Skeletal muscle satellite cell (primary cell): Measurements from ENCODE around the gene TMEM250.

Experiments
- H3K27me3 ChIP-seq: 2 replicates; pipeline ENCODE4 v1.7.0; 2013; ENCODE audit warnings: low read length; ENCODE audit not compliant: control insufficient read depth, insufficient read depth
- H3K36me3 ChIP-seq: 2 replicates; pipeline ENCODE4 v1.7.0; 2013; ENCODE audit warnings: mild to moderate bottlenecking, control low read depth, low read length; ENCODE audit not compliant: insufficient read depth
- H3K4me1 ChIP-seq: 2 replicates; pipeline ENCODE4 v1.7.0; 2013; ENCODE audit warnings: low read length; ENCODE audit not compliant: control insufficient read depth, insufficient read depth
- H3K4me2 ChIP-seq: 2 replicates; pipeline ENCODE4 v1.7.0; 2013; ENCODE audit warnings: mild to moderate bottlenecking, low read length
- H3K4me3 ChIP-seq: 2 replicates; pipeline ENCODE4 v1.7.0; 2013; ENCODE audit warnings: low read length
- H3K9ac ChIP-seq: 2 replicates; pipeline ENCODE4 v1.7.0; 2013; ENCODE audit warnings: mild to moderate bottlenecking, low read depth, low read length, moderate library complexity
- H3K9me3 ChIP-seq: replicated peaks from 2 replicates; pipeline ENCODE4 v1.7.0; 2013; ENCODE audit warnings: mild to moderate bottlenecking, control low read depth, low read length

The TMEM250 gene

DNA sequence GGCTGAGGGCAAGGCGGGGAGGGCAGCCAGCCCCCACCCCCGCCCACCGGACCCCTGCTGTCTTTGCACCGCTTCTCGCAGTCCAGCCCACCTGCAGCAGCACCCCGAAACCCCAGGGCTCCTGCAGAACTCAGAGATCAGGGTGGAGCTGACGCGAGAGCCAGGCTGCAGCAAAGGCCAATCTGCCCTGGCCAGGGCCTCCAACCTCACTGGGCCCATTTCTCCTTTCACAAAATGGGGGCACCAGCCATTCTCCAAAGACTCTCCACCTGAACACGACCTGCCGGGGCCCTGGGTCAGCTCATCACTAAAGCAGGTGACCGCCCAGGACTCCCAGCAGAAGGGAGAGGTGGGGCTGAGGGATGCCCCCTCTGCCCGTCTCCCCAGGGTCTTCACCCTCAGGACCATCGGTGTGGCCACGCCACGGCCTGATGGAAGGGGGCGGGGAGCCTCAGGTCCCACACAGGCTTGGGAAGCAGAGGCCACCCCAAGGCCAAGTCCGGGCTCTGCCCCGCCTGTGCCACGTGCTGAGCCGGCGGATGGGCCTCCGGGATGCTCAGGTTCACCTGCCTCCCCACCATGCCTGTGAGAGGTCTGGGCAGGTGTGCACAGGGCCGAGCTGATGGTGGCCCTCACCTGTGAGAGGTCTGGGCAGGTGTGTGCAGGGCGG, 36.7 kb downstream of the TMEM250 start:
- H3K27me3 ChIP-seq = no peaks in the 10 kb centered on the region
- H3K4me1 ChIP-seq = peaks cover 34% of the 10 kb centered on the region
- H3K9ac ChIP-seq = no peak overlapping the region
- no peak overlapping the region for H3K4me2 ChIP-seq
- no peaks in the 10 kb centered on the region for H3K9me3 ChIP-seq
- peaks cover 4% of the 10 kb centered on the region for H3K36me3 ChIP-seq
- no peak overlapping the region for H3K4me3 ChIP-seq

DNA sequence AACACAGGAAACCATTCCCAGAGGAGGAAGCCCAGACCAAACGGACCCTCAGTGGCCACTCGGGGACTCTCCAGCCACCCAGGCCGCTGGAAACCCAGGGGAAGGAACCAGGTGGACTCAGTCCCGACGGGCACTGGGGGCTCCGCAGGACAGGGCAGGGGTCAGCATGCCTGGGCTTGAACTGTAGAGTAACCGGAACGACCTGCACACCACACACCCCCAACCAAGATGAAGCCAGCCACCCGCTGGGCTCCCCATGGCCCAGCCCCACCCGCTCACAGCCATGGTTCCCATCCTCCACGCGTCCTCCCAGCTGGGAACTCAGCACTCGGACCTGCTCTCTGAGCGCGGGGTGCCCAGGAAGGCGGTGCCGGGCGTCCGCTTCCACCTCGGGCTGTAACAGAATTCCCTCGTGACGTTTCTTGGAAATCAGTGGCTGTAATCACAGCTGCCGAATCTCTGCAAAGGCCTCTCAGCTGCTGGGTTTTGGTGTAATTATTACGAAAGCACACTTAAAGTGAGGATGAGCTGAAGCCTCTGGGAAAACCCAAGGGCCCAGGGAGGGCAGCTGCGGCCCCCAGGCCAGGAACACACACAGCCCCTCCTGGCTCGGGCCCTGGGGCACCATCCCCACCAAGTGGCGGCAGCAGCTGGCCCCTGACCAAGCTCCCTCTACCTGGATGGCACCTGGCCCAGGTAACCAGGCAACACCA, 37.4 kb downstream of the TMEM250 start:
- peaks cover 4% of the 10 kb centered on the region for H3K36me3 ChIP-seq
- H3K4me3 ChIP-seq = no peak overlapping the region
- H3K9me3 ChIP-seq = no peaks in the 10 kb centered on the region
- no peak overlapping the region for H3K9ac ChIP-seq
- no peaks in the 10 kb centered on the region for H3K27me3 ChIP-seq
- no peak overlapping the region for H3K4me2 ChIP-seq
- peaks cover 27% of the 10 kb centered on the region for H3K4me1 ChIP-seq

DNA sequence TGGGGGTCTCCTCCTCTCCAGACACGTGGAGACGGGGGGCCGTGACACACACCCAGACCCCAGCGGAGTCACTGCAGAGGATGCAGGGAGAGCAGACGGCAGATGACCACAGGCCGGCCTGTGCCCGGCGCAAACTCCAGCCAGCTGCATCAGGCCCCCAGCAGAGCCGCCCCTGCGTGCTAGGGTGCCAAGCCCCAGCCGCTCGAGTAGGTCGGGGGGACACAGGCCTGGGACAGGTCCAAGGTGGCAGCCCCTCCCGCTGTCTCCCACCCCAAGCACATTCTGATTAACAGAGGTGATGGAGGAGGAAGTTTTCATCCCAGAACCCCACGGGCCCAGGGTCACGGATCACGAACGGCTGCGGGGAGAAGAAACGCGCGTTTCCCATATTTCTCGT, 38.0 kb downstream of the TMEM250 start:
- Histone ChIP-seq H3K4me1 (peaks cover 21% of the 10 kb centered on the region), H3K9ac (no peak overlapping the region), H3K36me3 (peaks cover 4% of the 10 kb centered on the region)

GRCh38 chr9:136079916-136080246, 38.8 kb downstream of the TMEM250 start:
- Histone ChIP-seq H3K4me2 (no peak overlapping the region), H3K36me3 (peaks cover 6% of the 10 kb centered on the region), H3K9ac (no peak overlapping the region), H3K4me3 (no peak overlapping the region), H3K9me3 (no peaks in the 10 kb centered on the region), H3K27me3 (no peaks in the 10 kb centered on the region), H3K4me1 (peaks cover 18% of the 10 kb centered on the region)

More for the DNA sequence above, 38.0 kb downstream of the TMEM250 start:
- no peaks in the 10 kb centered on the region for H3K27me3 ChIP-seq
- H3K4me3 ChIP-seq = no peak overlapping the region
- H3K9me3 ChIP-seq = no peaks in the 10 kb centered on the region
- H3K4me2 ChIP-seq = no peak overlapping the region

- Histone ChIP-seq H3K9me3 (no peaks in the 10 kb centered on the region), H3K4me2 (no peak overlapping the region), H3K27me3 (no peaks in the 10 kb centered on the region), H3K36me3 (peaks cover 11% of the 10 kb centered on the region), H3K4me1 (peaks cover 18% of the 10 kb centered on the region), H3K9ac (no peak overlapping the region), H3K4me3 (no peak overlapping the region)
These were observed 39.3 kb downstream of the TMEM250 start for GRCh38 chr9:136079211-136079915.

- Histone ChIP-seq H3K4me3 (no peak overlapping the region), H3K9me3 (no peaks in the 10 kb centered on the region), H3K9ac (no peak overlapping the region), H3K27me3 (no peaks in the 10 kb centered on the region), H3K4me2 (no peak overlapping the region), H3K36me3 (peaks cover 11% of the 10 kb centered on the region), H3K4me1 (peaks cover 18% of the 10 kb centered on the region)
These were observed 40.1 kb downstream of the TMEM250 start for GRCh38 chr9:136078498-136079011.

DNA sequence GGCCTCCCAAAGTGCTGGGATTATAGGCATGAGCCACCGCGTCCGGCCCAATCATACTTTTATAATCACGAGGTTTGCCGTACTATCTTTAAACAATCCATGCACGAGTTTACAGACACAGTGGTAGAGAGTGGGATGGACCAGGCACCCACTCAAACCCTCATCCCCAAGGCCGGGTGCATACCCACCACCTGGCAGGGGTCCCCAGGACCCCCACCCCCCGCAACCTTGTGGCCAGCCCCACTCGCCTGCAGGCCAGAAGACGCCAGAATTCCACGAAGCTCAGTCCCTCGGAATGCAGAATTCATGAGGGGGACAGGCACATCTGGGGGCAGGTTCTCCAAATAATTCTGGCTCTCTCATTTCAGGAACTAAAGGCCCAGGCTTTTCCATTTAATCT, 40.7 kb downstream of the TMEM250 start:
- Histone ChIP-seq H3K4me3 (no peak overlapping the region), H3K36me3 (peaks cover 9% of the 10 kb centered on the region), H3K4me1 (peaks cover 18% of the 10 kb centered on the region), H3K27me3 (no peaks in the 10 kb centered on the region), H3K4me2 (no peak overlapping the region), H3K9me3 (no peaks in the 10 kb centered on the region), H3K9ac (no peak overlapping the region)

DNA sequence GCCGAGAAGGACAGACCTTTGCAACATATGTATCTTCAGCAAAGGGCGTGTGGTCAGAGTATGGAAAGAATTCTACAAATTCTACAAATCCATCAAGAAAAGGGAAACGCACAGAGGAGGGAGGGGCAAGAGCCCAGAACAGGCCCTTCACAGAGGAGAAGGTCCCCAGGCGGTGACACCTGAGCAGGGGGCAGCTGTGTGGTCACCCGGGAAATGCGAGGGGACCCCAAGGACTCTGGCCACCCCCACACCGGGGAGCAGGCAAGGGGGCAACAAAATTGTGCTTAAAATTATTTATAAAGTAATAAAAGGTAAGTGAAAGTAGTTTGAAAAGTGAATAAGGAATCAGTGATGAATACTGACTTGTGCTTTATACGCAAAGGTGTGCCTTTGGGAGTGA, 41.2 kb downstream of the TMEM250 start:
- Histone ChIP-seq H3K9ac (no peak overlapping the region), H3K36me3 (peaks cover 7% of the 10 kb centered on the region), H3K9me3 (no peaks in the 10 kb centered on the region), H3K27me3 (no peaks in the 10 kb centered on the region), H3K4me1 (peaks cover 18% of the 10 kb centered on the region), H3K4me3 (no peak overlapping the region), H3K4me2 (no peak overlapping the region)

DNA sequence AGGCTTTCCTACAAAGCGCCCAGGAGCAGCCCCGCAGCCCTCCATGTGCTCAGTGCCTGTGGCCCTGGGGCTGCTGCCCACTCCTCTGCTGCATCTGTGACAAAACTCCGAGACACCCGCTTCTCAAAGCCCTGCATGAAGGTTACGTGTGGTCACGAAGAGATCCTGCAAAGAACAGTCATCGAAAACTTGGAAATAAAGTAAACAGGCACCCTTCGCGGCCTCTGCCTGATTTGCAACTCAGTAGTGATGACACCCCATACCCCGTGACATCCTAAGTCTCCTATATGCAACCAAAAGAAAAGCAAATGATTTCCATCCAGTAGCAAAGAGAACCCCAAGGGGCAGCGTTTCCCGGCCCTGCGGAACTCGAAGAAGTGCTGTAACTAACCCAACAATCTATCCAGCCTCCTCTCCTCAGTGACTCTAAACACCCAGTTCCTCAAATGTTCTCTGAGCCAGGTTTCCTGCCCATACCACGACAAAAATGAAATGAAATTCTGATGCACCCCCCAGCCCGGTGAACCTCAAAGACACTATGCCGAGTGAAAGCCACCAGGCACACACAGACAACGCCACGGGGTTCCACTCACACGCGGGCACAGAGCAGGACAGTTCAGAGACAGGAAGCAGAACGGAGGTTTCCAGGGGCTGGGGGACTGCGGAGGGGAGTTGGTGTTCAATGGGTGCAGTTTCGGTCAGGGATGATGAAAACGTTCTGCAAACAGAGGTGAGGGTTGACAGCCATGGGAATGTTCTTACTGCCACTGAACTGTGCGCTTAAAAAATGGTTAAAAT, 42.6 kb downstream of the TMEM250 start:
- H3K4me2 ChIP-seq = no peak overlapping the region
- H3K27me3 ChIP-seq = no peaks in the 10 kb centered on the region
- no peak overlapping the region for H3K4me3 ChIP-seq
- no peak overlapping the region for H3K9ac ChIP-seq
- H3K36me3 ChIP-seq = peaks cover 7% of the 10 kb centered on the region
- no peaks in the 10 kb centered on the region for H3K9me3 ChIP-seq
- peaks cover 15% of the 10 kb centered on the region for H3K4me1 ChIP-seq

GRCh38 chr9:136075134-136075841, 43.4 kb downstream of the TMEM250 start:
- peaks cover 7% of the 10 kb centered on the region for H3K36me3 ChIP-seq
- no peaks in the 10 kb centered on the region for H3K9me3 ChIP-seq
- no peak overlapping the region for H3K9ac ChIP-seq
- H3K4me2 ChIP-seq = no peak overlapping the region
- H3K4me1 ChIP-seq = peaks cover 13% of the 10 kb centered on the region
- H3K27me3 ChIP-seq = no peaks in the 10 kb centered on the region
- no peak overlapping the region for H3K4me3 ChIP-seq
